Measurements from ENCODE around the gene ZCCHC7.
"Not testable (repeated sequence)": the region's sequence is repeated elsewhere in the genome, so short reads cannot be mapped to it uniquely, and the experiment has no call there.

The ZCCHC7 gene

DNA sequence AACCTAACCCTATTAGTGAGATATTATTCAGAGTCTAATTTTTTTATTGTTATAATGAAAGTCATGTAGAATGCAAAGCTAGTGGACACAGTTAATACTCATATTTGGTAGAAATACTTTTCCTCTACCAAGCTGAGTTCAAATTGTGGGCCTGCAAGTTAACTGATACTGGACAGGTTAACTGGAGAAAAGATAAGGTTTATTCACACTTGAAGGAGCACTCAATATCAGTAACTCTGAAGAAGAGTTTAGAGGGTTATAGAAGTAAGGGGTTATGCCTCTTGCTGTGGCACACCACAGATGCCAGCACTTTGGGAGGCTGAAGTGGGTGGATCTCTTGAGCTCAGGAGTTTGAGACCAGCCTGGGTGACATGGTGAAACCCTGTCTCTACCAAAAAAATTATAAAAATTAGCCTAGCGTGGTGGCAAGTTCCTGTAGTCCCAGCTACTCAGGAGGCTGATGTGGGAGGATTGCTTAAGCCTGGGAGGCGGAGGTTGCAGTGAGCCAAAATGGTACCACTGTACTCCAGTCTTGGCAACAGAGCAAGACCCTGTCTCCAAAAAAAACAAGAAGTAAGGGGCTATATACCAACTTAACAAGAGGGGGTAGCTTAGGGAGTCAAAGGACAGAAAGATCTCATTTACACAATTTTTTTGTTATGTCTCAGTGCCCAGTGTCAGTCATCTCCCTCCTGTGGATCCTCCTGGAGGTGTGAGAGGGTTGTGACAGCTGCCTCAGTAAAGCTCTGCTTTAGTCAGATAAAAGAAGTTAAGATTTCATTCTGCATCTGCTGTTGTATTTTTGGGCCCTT is 180.9 kb downstream of the ZCCHC7 start:
- DNase-seq = no peak

- no peak for DNase-seq
Observed at GRCh38 chr9:37301854-37302172, 181.4 kb downstream of the ZCCHC7 start.

- DNase-seq = no peak
Observed at GRCh38 chr9:37302277-37302676, 181.9 kb downstream of the ZCCHC7 start.

DNA sequence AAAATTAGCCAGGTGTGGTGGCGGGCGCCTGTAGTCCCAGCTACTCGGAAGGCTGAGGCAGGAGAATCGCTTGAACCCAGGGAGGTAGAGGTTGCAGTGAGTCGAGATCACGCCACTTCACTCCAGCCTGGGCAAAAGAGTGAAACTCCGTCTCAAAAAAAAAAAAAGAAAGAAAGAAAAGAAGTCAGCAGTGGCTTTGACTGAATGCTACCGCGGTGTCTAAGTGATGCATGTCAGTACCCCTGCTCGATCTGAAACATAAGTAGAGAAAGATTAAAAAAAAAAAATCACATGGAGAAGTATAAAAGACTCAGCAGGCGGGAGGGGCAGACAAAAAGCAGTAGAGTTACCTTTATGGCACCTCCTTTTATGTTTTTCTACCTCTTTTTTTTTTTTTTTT is 182.9 kb downstream of the ZCCHC7 start:
- DNase-seq = not testable (repeated sequence)

GRCh38 chr9:37309136-37309535 is 188.8 kb downstream of the ZCCHC7 start:
- DNase-seq = no peak

- peak; percentile 69 for DNase-seq
Observed at GRCh38 chr9:37311938-37312708, 191.7 kb downstream of the ZCCHC7 start.

GRCh38 chr9:37324261-37324683 is 203.9 kb downstream of the ZCCHC7 start:
- DNase-seq = no peak

- no peak for DNase-seq
Observed at GRCh38 chr9:37324691-37325490, 204.5 kb downstream of the ZCCHC7 start.

- DNase-seq = no peak
Observed at GRCh38 chr9:37325778-37326177, 205.4 kb downstream of the ZCCHC7 start.

DNA sequence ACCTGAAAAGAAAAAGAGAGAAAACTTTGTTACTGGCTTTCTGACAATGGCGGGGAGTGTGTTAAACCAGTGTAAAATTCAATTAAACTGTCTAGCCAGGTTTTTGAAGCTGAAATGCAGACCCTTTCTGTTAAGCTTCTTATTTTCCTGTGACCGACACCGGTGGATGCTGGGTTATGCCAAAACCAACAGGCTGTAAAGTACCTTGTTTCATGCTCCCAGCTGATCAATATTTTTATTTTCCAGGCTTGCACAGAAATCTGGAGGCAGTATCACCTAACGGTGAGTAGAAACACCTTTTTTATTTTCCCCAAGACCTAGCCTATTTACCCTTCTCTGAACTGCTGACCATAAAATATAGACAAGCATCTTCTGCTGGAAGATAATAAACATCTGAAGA is 207.2 kb downstream of the ZCCHC7 start:
- DNase-seq = no peak

DNA sequence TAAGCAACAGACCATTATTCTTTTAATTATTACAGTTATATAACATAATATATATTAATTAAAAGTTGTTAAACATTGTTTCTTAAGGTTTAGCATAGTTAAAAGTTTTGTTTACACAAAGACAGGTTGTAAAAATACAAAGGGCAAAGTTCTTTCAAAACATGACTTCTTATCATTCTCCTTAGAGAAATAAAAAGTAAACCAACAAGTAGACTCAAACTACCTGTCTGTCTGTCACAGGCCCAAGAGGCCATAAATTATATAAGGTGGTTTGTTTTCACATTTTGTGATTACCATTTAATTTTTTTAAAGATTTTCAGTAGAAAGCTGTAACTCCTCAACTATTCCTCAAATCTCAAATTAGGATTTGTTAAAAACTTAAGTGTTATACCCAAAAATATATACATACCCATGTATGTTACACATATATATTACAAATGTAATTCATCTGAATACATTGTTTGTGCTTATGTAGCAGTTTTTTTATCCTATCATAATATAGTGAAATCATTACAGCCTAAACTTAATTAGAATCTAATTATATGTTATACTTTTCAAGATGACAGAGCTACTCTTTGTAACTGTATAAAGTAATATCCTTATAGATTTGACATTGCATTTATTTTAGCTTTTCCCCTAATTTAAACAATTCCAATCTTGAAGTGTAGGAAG is 208.3 kb downstream of the ZCCHC7 start:
- DNase-seq = no peak

GRCh38 chr9:37329576-37329975 is 209.2 kb downstream of the ZCCHC7 start:
- no peak for DNase-seq

DNA sequence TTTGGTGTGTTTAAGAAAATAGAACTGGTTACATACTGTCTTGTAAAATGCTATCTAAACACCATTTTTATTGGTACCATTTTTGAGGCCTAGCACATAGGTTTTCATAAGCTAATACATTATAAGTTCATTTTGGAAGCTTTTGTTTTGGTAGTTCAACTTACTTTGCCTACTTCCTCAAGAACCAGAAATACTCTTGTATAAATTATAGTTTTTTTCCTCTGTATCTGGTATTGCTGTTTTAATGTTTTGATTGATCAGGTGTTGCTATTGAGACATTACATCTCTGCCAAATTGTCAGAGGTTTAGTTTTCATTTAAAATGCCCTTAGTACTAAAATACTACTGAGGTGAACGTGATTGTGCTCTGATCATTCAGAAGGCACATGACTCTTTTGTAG is 211.5 kb downstream of the ZCCHC7 start:
- no peak for DNase-seq

- no peak for DNase-seq
Observed at GRCh38 chr9:37332578-37332977, 212.2 kb downstream of the ZCCHC7 start.

- DNase-seq = no peak
Observed at GRCh38 chr9:37333288-37333687, 212.9 kb downstream of the ZCCHC7 start.

DNA sequence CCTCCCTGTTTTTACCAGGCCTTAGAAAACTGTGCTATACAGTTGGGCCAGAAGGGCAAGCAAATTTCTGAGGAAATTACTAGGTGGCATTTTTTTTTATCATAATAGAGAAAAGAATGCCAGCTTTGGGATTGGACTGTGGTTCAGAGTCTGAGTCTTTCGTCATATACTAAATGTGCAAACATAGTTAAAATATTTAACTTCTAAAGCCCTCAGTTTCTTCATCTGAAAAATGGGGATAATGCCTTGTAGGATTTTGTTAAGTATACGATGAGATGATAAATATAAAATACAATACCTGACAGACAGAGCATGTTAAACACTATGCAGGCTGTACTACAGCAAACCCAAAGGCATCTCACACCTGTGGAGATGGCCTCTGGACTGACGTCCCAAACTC is 214.9 kb downstream of the ZCCHC7 start:
- DNase-seq = no peak

GRCh38 chr9:37336150-37336549 is 215.8 kb downstream of the ZCCHC7 start:
- DNase-seq = no peak

DNA sequence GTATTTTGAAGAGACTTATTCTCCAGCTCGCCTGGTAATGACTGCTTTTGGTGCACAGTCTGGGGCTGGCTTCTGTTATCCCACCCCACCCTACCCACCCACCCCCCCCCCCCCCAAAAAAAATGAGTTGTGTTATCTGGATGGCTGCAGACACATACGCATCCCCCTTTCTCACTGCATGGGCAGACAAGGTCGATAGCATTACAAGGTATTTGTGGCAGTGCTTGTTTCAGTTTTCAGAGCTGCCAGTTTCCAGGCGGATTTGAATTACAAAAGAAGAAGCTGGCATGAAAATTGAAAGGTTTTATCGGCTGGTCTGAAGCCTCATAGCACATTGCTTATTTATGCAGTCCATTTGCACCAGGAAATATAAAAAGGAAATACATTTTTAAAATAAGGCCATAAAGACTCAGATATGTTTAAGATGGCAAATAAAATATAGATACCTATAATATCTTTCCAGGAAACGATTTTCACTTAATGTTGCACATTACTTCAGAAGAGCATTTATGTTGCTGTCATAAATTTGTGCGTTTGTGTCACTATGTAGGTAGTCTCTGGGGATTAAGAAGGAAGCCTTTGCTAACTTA is 217.0 kb downstream of the ZCCHC7 start:
- no peak for DNase-seq

DNA sequence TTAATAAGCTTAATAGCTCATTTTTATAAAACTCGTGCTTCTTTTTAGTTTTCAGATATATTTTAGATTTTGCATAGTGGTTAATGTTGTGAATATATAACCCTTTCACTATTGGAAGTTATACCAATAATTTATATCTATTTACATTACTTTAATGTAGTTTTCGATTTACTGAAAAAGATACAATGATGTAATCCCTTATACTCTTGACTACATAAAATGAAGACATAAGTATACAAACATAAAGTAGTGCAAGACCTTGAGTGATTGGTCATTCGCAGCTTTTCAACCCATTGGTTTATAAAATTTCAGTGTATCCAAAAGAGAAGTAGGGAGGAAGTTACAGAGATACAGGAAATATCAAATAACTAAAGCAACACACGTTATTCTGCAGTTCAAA is 217.8 kb downstream of the ZCCHC7 start:
- no peak for DNase-seq

DNA sequence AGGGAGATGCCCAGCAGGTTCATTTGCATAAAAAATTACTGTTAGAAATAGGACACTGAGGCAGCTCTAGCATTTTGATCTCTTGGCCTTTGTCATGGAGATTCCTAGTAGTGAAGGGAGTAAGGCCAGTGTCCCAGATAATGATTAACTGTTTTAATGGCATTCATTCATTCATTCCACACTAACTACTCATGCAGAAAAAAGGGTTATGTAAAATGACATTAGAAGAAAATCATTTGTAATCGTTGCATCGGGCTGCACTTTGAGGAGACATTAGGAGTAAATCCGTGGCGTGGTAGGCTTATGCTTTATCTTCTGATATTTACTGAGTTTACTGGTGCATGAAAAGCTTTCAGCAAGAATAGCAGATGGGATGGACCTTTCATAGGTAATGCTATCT is 219.5 kb downstream of the ZCCHC7 start:
- DNase-seq = no peak

DNA sequence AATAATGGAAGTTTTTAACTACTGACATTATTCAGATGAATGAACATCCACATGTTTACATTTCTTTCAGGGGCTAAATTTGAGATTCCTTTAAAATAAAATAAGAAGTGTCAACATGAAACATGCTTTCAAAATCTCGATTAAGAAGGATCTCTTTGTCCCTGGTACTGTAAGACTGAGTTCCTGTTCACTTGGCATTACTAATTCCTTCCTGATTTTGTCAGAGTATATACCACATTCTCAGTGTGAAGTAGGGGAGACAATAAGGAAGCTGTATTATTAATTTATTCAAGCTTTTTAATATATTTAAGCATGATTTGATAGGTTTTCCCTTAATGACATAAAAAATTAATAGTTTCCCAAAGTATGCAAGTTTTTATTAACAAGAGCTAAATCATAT is 220.6 kb downstream of the ZCCHC7 start:
- no peak for DNase-seq

DNA sequence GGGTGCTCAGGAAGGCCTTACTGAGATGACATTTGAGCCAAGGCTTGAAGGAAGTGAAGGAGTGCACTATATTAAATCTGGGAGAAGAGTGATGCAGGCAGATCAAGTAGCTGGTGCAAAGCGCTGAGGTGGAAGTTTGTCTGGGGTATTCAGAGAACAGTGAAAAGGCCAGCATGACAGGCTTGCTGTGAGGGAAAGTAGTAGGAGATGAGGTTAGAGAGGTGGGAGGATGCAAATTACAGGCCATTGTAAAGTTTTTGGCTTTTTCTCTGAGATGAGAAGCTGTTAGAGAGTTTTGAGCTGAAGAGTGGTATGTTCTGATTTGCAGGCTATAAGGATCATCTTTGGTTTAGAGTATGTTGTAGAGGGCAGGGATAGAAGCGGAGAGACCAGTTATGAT is 221.3 kb downstream of the ZCCHC7 start:
- DNase-seq = no peak

- no peak for DNase-seq
Observed at GRCh38 chr9:37342493-37342892, 222.1 kb downstream of the ZCCHC7 start.

Data from NCI-H226 (cell line).